WTC11 (cell line): ENCODE data around the gene FRMD4A. TPM values are rescaled to one million over a fixed set of nuclear protein-coding genes. Genes with fewer than 3 reads are reported as not detected.

ENCODE experiments used
- ATAC-seq: fragments of 200-7000 bp; cut with Tn5 transposase; 2 replicates; pipeline ENCODE4 v1.10.0; 2021; ENCODE audit warnings: mild to moderate bottlenecking, moderate library complexity
- CTCF ChIA-PET: fragments of 300-600 bp; sonication (Branson Sonifier 250); formaldehyde crosslinking; loops from one replicate; lab custom pipeline; 2021; ENCODE audit warnings: antibody characterized with exemption; lab: Charles Lee
- POLR2A ChIA-PET: fragments of 350-600 bp; sonication (Branson Sonifier 250); formaldehyde crosslinking; loops from one replicate; lab custom pipeline; 2021; ENCODE audit warnings: antibody characterized with exemption; lab: Charles Lee
- DNase-seq: peaks from one replicate; pipeline ENCODE4 v3.0.0; 2021; ENCODE audit warnings: low spot score
- H3K27ac Mint-ChIP-seq: 2 replicates; pipeline ENCODE4 v1.8.0; 2021; ENCODE audit warnings: mixed read lengths
- H3K27me3 Mint-ChIP-seq: 2 replicates; pipeline ENCODE4 v1.8.0; 2021; ENCODE audit warnings: low read depth, mild to moderate bottlenecking, moderate library complexity, mixed read lengths
- H3K36me3 Mint-ChIP-seq: 2 replicates; pipeline ENCODE4 v1.8.0; 2021; ENCODE audit warnings: mixed read lengths
- H3K4me1 Mint-ChIP-seq: 2 replicates; pipeline ENCODE4 v1.8.0; 2022; ENCODE audit warnings: mixed read lengths
- H3K4me3 Mint-ChIP-seq: 2 replicates; pipeline ENCODE4 v1.8.0; 2021; ENCODE audit warnings: mild to moderate bottlenecking, moderate library complexity, mixed read lengths
- H3K9me3 Mint-ChIP-seq: 2 replicates; pipeline ENCODE4 v1.8.0; 2021; ENCODE audit warnings: mixed read lengths
- ATF1 ChIP-seq: sonication (generic); formaldehyde crosslinking; IDR thresholded peaks from 2 replicates; pipeline ENCODE4 v1.8.1; 2023; ENCODE audit warnings: mild to moderate bottlenecking, moderate library complexity, missing genetic modification reagents
- ATF6 ChIP-seq: sonication (generic); formaldehyde crosslinking; IDR thresholded peaks from 2 replicates; pipeline ENCODE4 v1.8.1; 2023; ENCODE audit warnings: mild to moderate bottlenecking, missing genetic modification reagents
- ETV6 ChIP-seq: sonication (generic); formaldehyde crosslinking; IDR thresholded peaks from 2 replicates; pipeline ENCODE4 v1.8.1; 2022; ENCODE audit warnings: mild to moderate bottlenecking, missing genetic modification reagents
- FOXJ3 ChIP-seq: sonication (generic); formaldehyde crosslinking; IDR thresholded peaks from 2 replicates; pipeline ENCODE4 v1.9.0; 2021; ENCODE audit warnings: missing genetic modification reagents, mild to moderate bottlenecking, borderline replicate concordance
- FOXK1 ChIP-seq: sonication (generic); formaldehyde crosslinking; IDR thresholded peaks from 2 replicates; pipeline ENCODE4 v1.8.0; 2022; ENCODE audit warnings: mild to moderate bottlenecking, moderate library complexity, missing genetic modification reagents
- GRHL2 ChIP-seq: fragments of 250-450 bp; sonication (Bioruptor Pico); IDR thresholded peaks from 2 replicates; pipeline ENCODE4 v1.8.0; 2022; ENCODE audit warnings: mild to moderate bottlenecking, moderate library complexity; ENCODE audit not compliant: insufficient replicate concordance, severe bottlenecking
- MLX ChIP-seq: sonication (generic); formaldehyde crosslinking; IDR thresholded peaks from 2 replicates; pipeline ENCODE4 v1.8.1; 2023; ENCODE audit warnings: mild to moderate bottlenecking, missing genetic modification reagents, moderate library complexity
- OVOL2 ChIP-seq: fragments of 250-450 bp; sonication (Bioruptor Pico); IDR thresholded peaks from 2 replicates; pipeline ENCODE4 v1.9.0; 2021; ENCODE audit warnings: mild to moderate bottlenecking, borderline replicate concordance
- SMAD4 ChIP-seq: sonication (generic); formaldehyde crosslinking; IDR thresholded peaks from 2 replicates; pipeline ENCODE4 v1.8.0; 2022; ENCODE audit warnings: mild to moderate bottlenecking, missing genetic modification reagents
- TEAD1 ChIP-seq: sonication (generic); formaldehyde crosslinking; IDR thresholded peaks from 2 replicates; pipeline ENCODE4 v1.8.0; 2022; ENCODE audit warnings: mild to moderate bottlenecking, missing genetic modification reagents
- ZMAT4 ChIP-seq: fragments of 250-450 bp; sonication (Bioruptor Pico); IDR thresholded peaks from 2 replicates; pipeline ENCODE4 v1.9.0; 2021; ENCODE audit warnings: mild to moderate bottlenecking
- ZNF219 ChIP-seq: sonication (generic); formaldehyde crosslinking; IDR thresholded peaks from 2 replicates; pipeline ENCODE4 v1.8.0; 2023; ENCODE audit warnings: missing genetic modification reagents, mild to moderate bottlenecking, borderline replicate concordance
- total RNA-seq: library from RNA; stranded (reverse); gene quantifications from 3 replicates; pipeline ENCODE4 v1.2.3, GENCODE V29; 2021
- TF ChIP-seq, protein P1 (sequence below): fragments of 250-450 bp; sonication (Bioruptor Pico); IDR thresholded peaks from 2 replicates; pipeline ENCODE4 v1.9.0; 2021; ENCODE audit warnings: mild to moderate bottlenecking
- TF ChIP-seq, protein P2 (sequence below): sonication (generic); formaldehyde crosslinking; IDR thresholded peaks from 2 replicates; pipeline ENCODE4 v1.8.0; 2022; ENCODE audit warnings: mild to moderate bottlenecking, missing genetic modification reagents
- TF ChIP-seq, protein P3 (sequence below): sonication (generic); formaldehyde crosslinking; IDR thresholded peaks from 2 replicates; pipeline ENCODE4 v1.8.1; 2023; ENCODE audit warnings: mild to moderate bottlenecking, missing genetic modification reagents, moderate library complexity
- TF ChIP-seq, protein P4 (sequence below): sonication (generic); formaldehyde crosslinking; IDR thresholded peaks from 2 replicates; pipeline ENCODE4 v1.8.0; 2023; ENCODE audit warnings: missing genetic modification reagents

FRMD4A gene
- total RNA-seq, 1 experiment from 2014 or later, result 35.5 TPM

DNA sequence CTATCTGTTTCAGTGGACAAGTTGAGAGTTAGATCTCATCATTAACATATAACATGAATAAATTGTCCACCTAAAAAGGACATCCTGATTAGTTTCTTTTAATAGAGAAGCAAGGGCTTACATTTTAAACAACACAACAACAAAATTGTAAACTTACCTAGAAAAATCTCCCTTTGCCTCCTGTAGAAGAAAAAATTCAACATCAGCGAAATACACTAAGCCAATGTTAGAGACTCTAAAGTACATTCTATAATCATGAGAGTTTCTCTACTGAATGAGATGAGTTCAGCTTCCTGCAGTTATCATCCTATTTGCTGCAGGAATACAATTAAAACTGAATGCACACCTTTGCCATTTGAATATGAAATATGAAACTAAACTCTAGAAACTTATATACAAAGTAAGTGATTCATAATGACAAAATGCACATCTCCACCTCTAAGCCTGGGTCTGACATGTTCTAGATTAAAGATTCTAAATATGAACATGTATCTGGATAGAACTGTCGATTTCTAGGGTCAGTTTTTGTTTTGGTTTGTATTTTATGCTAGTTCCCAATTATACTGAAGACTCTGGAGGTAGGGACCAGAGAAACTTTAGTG lies 569.1 kb downstream of the FRMD4A start (continued):
- no peak for TF ChIP-seq ATF6
- no peak for TF ChIP-seq ATF1
- TF ChIP-seq ZNF219, result no peak
- TF ChIP-seq, protein P1, sequence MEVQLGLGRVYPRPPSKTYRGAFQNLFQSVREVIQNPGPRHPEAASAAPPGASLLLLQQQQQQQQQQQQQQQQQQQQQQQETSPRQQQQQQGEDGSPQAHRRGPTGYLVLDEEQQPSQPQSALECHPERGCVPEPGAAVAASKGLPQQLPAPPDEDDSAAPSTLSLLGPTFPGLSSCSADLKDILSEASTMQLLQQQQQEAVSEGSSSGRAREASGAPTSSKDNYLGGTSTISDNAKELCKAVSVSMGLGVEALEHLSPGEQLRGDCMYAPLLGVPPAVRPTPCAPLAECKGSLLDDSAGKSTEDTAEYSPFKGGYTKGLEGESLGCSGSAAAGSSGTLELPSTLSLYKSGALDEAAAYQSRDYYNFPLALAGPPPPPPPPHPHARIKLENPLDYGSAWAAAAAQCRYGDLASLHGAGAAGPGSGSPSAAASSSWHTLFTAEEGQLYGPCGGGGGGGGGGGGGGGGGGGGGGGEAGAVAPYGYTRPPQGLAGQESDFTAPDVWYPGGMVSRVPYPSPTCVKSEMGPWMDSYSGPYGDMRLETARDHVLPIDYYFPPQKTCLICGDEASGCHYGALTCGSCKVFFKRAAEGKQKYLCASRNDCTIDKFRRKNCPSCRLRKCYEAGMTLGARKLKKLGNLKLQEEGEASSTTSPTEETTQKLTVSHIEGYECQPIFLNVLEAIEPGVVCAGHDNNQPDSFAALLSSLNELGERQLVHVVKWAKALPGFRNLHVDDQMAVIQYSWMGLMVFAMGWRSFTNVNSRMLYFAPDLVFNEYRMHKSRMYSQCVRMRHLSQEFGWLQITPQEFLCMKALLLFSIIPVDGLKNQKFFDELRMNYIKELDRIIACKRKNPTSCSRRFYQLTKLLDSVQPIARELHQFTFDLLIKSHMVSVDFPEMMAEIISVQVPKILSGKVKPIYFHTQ (CRISPR knock-in tag), result no peak
- TF ChIP-seq FOXJ3 (CRISPR knock-in tag), result no peak
- TF ChIP-seq, protein P2, sequence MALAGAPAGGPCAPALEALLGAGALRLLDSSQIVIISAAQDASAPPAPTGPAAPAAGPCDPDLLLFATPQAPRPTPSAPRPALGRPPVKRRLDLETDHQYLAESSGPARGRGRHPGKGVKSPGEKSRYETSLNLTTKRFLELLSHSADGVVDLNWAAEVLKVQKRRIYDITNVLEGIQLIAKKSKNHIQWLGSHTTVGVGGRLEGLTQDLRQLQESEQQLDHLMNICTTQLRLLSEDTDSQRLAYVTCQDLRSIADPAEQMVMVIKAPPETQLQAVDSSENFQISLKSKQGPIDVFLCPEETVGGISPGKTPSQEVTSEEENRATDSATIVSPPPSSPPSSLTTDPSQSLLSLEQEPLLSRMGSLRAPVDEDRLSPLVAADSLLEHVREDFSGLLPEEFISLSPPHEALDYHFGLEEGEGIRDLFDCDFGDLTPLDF (CRISPR knock-in tag), result no peak
- no peak for TF ChIP-seq MLX (CRISPR knock-in tag)
- TF ChIP-seq ZMAT4, result no peak
- no peak for TF ChIP-seq OVOL2 (CRISPR knock-in tag)
- no peak for TF ChIP-seq GRHL2 (CRISPR knock-in tag)
- no peak for TF ChIP-seq SMAD4 (CRISPR knock-in tag)
- TF ChIP-seq, protein P3, sequence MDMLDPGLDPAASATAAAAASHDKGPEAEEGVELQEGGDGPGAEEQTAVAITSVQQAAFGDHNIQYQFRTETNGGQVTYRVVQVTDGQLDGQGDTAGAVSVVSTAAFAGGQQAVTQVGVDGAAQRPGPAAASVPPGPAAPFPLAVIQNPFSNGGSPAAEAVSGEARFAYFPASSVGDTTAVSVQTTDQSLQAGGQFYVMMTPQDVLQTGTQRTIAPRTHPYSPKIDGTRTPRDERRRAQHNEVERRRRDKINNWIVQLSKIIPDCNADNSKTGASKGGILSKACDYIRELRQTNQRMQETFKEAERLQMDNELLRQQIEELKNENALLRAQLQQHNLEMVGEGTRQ (CRISPR knock-in tag), result no peak

DNA sequence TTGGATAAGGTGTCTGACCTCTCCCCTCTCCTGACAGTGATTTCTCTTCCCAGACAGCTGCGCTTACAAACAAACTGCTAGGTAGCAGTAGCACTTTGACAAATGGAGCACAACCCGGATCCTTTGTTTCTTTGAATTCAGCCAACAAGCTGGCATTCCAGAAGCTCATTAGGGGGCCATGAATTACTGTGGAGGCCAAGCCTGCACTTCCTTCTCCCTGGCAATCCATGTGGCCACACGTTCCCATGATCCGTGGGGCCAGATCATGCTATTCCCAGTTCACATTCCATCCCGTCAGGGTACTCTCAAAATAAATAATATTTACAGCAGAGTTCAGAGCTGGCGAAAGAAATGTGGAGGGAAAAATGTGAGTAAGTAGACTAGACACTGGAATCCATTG lies 571.6 kb downstream of the FRMD4A start:
- DNase-seq (peak; percentile 41), ATAC-seq (peak; percentile 88)
- CTCF ChIA-PET, result interaction anchor here (1.0 to 2.5 kb wide), 3 partner anchors 52 to 100 kb away, joined by 3 to 6 read pairs (median 4); no protein-coding TSS in a partner anchor
- Mint-ChIP-seq H3K36me3 (no peaks in the 10 kb centered on the region), H3K4me3 (no peak overlapping the region), H3K27me3 (no peaks in the 10 kb centered on the region), H3K9me3 (no peaks in the 10 kb centered on the region), H3K4me1 (peaks cover 65% of the 10 kb centered on the region), H3K27ac (peak overlapping the region; percentile 80)
- POLR2A ChIA-PET, result interaction anchor here (0.6 kb wide), 1 partner anchor 713 kb away, joined by 5 read pairs; no protein-coding TSS in a partner anchor
- TF ChIP-seq FOXK1 (CRISPR knock-in tag) (peak; percentile 69; the same call in 1 of the 2 replicates), TEAD1 (0 out of 2 replicates have a peak, but pooled peaks have one; percentile 51), ETV6 (CRISPR knock-in tag) (0 out of 2 replicates have a peak, but pooled peaks have one; percentile 48)
- TF ChIP-seq, protein P4, sequence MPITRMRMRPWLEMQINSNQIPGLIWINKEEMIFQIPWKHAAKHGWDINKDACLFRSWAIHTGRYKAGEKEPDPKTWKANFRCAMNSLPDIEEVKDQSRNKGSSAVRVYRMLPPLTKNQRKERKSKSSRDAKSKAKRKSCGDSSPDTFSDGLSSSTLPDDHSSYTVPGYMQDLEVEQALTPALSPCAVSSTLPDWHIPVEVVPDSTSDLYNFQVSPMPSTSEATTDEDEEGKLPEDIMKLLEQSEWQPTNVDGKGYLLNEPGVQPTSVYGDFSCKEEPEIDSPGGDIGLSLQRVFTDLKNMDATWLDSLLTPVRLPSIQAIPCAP (CRISPR knock-in tag), result no peak
- TF ChIP-seq, all 79 proteins: peak for 3
